Measurements from ENCODE around the gene ZNF408. TPM values are rescaled to one million over a fixed set of nuclear protein-coding genes. Genes with fewer than 3 reads are reported as not detected.

The ZNF408 gene
- total RNA-seq, 2 donors from 2014 or later = 9.9 to 17.8 TPM

- H3K9me3 ChIP-seq = no peaks in the 10 kb centered on the region
- intact Hi-C loops (cut with DNase I) = no loop called here
- no peak within 1 kb of the TSS for H3K4me3 ChIP-seq
- WGBS = 85% methylated on average over 7 of the region's 7 CpGs
- no peak for TF ChIP-seq POLR2A (IDR thresholded peaks at IDR 0.05)
- TF ChIP-seq CTCF (IDR thresholded peaks at IDR 0.05) = no peak
- no peak for TF ChIP-seq POLR2AphosphoS5 (IDR thresholded peaks at IDR 0.05)
- H3K4me1 ChIP-seq (replicated peaks) = no peaks in the 10 kb centered on the region
- H3K27me3 ChIP-seq (replicated peaks; ENCODE audit: insufficient read depth) = no peaks in the 10 kb centered on the region
- no peak within 1 kb of the TSS for H3K27ac ChIP-seq
- H3K36me3 ChIP-seq = no peaks in the 10 kb centered on the region
- DNase-seq (ENCODE audit: low spot score) = no peak
Measured at GRCh38 chr11:46719048-46719542, 18.3 kb downstream of the ZNF408 start, which contains the start of gene F2. Gene F2, plus strand, starts transcription at chr11:46719213. Its CDS starts 23 bp downstream, at chr11:46719236.

GRCh38 chr11:46719543-46720218 is 18.9 kb downstream of the ZNF408 start:
- intact Hi-C loops (cut with DNase I) = no loop called here
- H3K27ac ChIP-seq = no peak overlapping the region
- 88% methylated on average over 25 of the region's 25 CpGs for WGBS

GRCh38 chr11:46721286-46721685 is 20.5 kb downstream of the ZNF408 start:
- Histone ChIP-seq H3K27me3 (replicated peaks; ENCODE audit: insufficient read depth) (no peaks in the 10 kb centered on the region), H3K9me3 (no peaks in the 10 kb centered on the region), H3K36me3 (no peaks in the 10 kb centered on the region), H3K4me3 (no peak overlapping the region), H3K27ac (no peak overlapping the region), H3K4me1 (replicated peaks) (no peaks in the 10 kb centered on the region)
- no peak for TF ChIP-seq CTCF (IDR thresholded peaks at IDR 0.05)
- no peak for TF ChIP-seq POLR2AphosphoS5 (IDR thresholded peaks at IDR 0.05)
- no peak for TF ChIP-seq POLR2A (IDR thresholded peaks at IDR 0.05)
- no peak for DNase-seq (ENCODE audit: low spot score)
- WGBS = 87% methylated on average over 6 of the region's 6 CpGs
- intact Hi-C loops (cut with DNase I) = no loop called here

More at GRCh38 chr11:46719543-46720218, 18.9 kb downstream of the ZNF408 start:
- Histone ChIP-seq H3K36me3 (no peaks in the 10 kb centered on the region), H3K9me3 (no peaks in the 10 kb centered on the region), H3K4me1 (replicated peaks) (no peaks in the 10 kb centered on the region), H3K4me3 (no peak overlapping the region), H3K27me3 (replicated peaks; ENCODE audit: insufficient read depth) (no peaks in the 10 kb centered on the region)
- TF ChIP-seq POLR2AphosphoS5 (IDR thresholded peaks at IDR 0.05) (no peak), CTCF (IDR thresholded peaks at IDR 0.05) (no peak), POLR2A (IDR thresholded peaks at IDR 0.05) (no peak)
- DNase-seq (ENCODE audit: low spot score) = no peak

- 88% methylated on average over 11 of the region's 11 CpGs for WGBS
- no peaks in the 10 kb centered on the region for H3K36me3 ChIP-seq
- intact Hi-C loops (cut with DNase I) = no loop called here
- H3K27ac ChIP-seq = no peak overlapping the region
- TF ChIP-seq CTCF (IDR thresholded peaks at IDR 0.05) = no peak
- TF ChIP-seq POLR2A (IDR thresholded peaks at IDR 0.05) = no peak
- no peak for TF ChIP-seq POLR2AphosphoS5 (IDR thresholded peaks at IDR 0.05)
- H3K9me3 ChIP-seq = no peaks in the 10 kb centered on the region
- H3K4me1 ChIP-seq (replicated peaks) = no peaks in the 10 kb centered on the region
- DNase-seq (ENCODE audit: low spot score) = no peak
- no peak overlapping the region for H3K4me3 ChIP-seq
- no peaks in the 10 kb centered on the region for H3K27me3 ChIP-seq (replicated peaks; ENCODE audit: insufficient read depth)
Measured at GRCh38 chr11:46722566-46723358, 21.9 kb downstream of the ZNF408 start.

Data from prostate gland (tissue), 2 donors.